Liver (tissue), 9 donors: ENCODE results near the gene ERICH6. TPM values are rescaled to one million over a fixed set of nuclear protein-coding genes. Genes with fewer than 3 reads are reported as not detected.
"Not testable (repeated sequence)": the region's sequence is repeated elsewhere in the genome, so short reads cannot be mapped to it uniquely, and the experiment has no call there.

ENCODE experiments used
- DNase-seq: peaks from one replicate; pipeline ENCODE4 v3.0.0-alpha.2; 2017; ENCODE audit warnings: low spot score
- H3K27ac ChIP-seq, 2 donors: one replicate each; pipeline ENCODE4 v1.7.0; 2013; ENCODE audit warnings: inconsistent platforms in 2 of 2, low read length in 2 of 2, control low read depth in 1 of 2, low read depth in 1 of 2, mild to moderate bottlenecking in 1 of 2
- H3K27me3 ChIP-seq, 4 donors: one replicate each; pipeline versions ENCODE4 v1.6.1 to v1.7.0; 2013; ENCODE audit warnings: low read length in 3 of 4, inconsistent platforms in 1 of 4, mild to moderate bottlenecking in 1 of 4, moderate library complexity in 1 of 4; ENCODE audit not compliant: control insufficient read depth in 4 of 4, insufficient read depth in 4 of 4
- H3K36me3 ChIP-seq, 4 donors: one replicate each; pipeline versions ENCODE4 v1.6.1 to v1.7.0; 2013; ENCODE audit warnings: low read length in 3 of 4, mild to moderate bottlenecking in 3 of 4, low read depth in 1 of 4, moderate library complexity in 1 of 4; ENCODE audit not compliant: control insufficient read depth in 4 of 4, insufficient read depth in 3 of 4
- H3K4me1 ChIP-seq, 4 donors: one replicate each; pipeline versions ENCODE4 v1.6.1 to v1.7.0; 2013; ENCODE audit warnings: low read length in 3 of 4, mild to moderate bottlenecking in 3 of 4, moderate library complexity in 1 of 4; ENCODE audit not compliant: control insufficient read depth in 4 of 4, insufficient read depth in 4 of 4
- H3K4me3 ChIP-seq, 3 donors: one replicate each; pipeline versions ENCODE4 v1.6.1 to v1.7.0; 2013; ENCODE audit warnings: low read length in 3 of 3, control low read depth in 1 of 3, low read depth in 1 of 3, mild to moderate bottlenecking in 1 of 3
- H3K9ac ChIP-seq, 2 donors: one replicate each; pipeline ENCODE4 v1.7.0; 2013; ENCODE audit warnings: low read length in 2 of 2, mild to moderate bottlenecking in 2 of 2, moderate library complexity in 2 of 2, control low read depth in 1 of 2, low read depth in 1 of 2
- H3K9me3 ChIP-seq, 4 donors: one replicate each; pipeline versions ENCODE4 v1.6.1 to v1.7.0; 2013; ENCODE audit warnings: low read length in 3 of 4; ENCODE audit not compliant: control insufficient read depth in 4 of 4
- ATF3 ChIP-seq: IDR thresholded peaks from 2 replicates; pipeline ENCODE4 v1.6.1; 2016; ENCODE audit warnings: antibody characterized with exemption
- EGR1 ChIP-seq, 2 donors: IDR thresholded peaks; 2 replicates each; pipeline ENCODE4 v1.6.1; 2016 to 2018; ENCODE audit warnings: antibody characterized with exemption in 2 of 2, low read depth in 2 of 2
- FOXA1 ChIP-seq: IDR thresholded peaks from 2 replicates; pipeline ENCODE4 v1.6.1; 2016; ENCODE audit warnings: antibody characterized with exemption
- FOXA2 ChIP-seq: IDR thresholded peaks from 2 replicates; pipeline ENCODE4 v1.6.1; 2016; ENCODE audit warnings: antibody characterized with exemption
- GABPA ChIP-seq, 2 donors: IDR thresholded peaks in 1 of 2; conservative IDR thresholded peaks in 1 of 2; 2 replicates each; pipeline ENCODE4 v1.6.1; 2016; ENCODE audit warnings: antibody characterized with exemption in 2 of 2, mild to moderate bottlenecking in 1 of 2, moderate library complexity in 1 of 2
- HNF4A ChIP-seq, 2 donors: conservative IDR thresholded peaks; 2 replicates each; pipeline ENCODE4 v1.6.1; 2016; ENCODE audit warnings: antibody characterized with exemption in 2 of 2, mild to moderate bottlenecking in 2 of 2
- HNF4G ChIP-seq: IDR thresholded peaks from 2 replicates; pipeline ENCODE4 v1.6.1; 2016; ENCODE audit warnings: antibody characterized with exemption
- JUND ChIP-seq, 2 donors: IDR thresholded peaks; 2 replicates each; pipeline ENCODE4 v1.6.1; 2016; ENCODE audit warnings: antibody characterized with exemption in 2 of 2
- MAX ChIP-seq: IDR thresholded peaks from 2 replicates; pipeline ENCODE4 v1.6.1; 2016; ENCODE audit warnings: antibody characterized with exemption
- NR2F2 ChIP-seq: IDR thresholded peaks from 2 replicates; pipeline ENCODE4 v1.6.1; 2016; ENCODE audit warnings: antibody characterized with exemption
- RAD21 ChIP-seq, 2 donors: IDR thresholded peaks; 2 replicates each; pipeline ENCODE4 v1.6.1; 2016; ENCODE audit warnings: antibody characterized with exemption in 2 of 2, mild to moderate bottlenecking in 2 of 2
- REST ChIP-seq: IDR thresholded peaks from 2 replicates; pipeline ENCODE4 v1.6.1; 2016; ENCODE audit warnings: antibody characterized with exemption, mild to moderate bottlenecking
- RXRA ChIP-seq, 2 donors: IDR thresholded peaks; 2 replicates each; pipeline ENCODE4 v1.6.1; 2017 to 2018; ENCODE audit warnings: antibody characterized with exemption in 2 of 2, mild to moderate bottlenecking in 1 of 2
- SP1 ChIP-seq: IDR thresholded peaks from 2 replicates; pipeline ENCODE4 v1.6.1; 2018; ENCODE audit warnings: antibody characterized with exemption, mild to moderate bottlenecking
- TAF1 ChIP-seq: conservative IDR thresholded peaks from 2 replicates; pipeline ENCODE4 v1.6.1; 2016; ENCODE audit warnings: antibody characterized with exemption, mild to moderate bottlenecking
- ZBTB33 ChIP-seq: IDR thresholded peaks from 2 replicates; pipeline ENCODE4 v1.6.1; 2016; ENCODE audit warnings: antibody characterized with exemption
- WGBS: extraction: QIAGEN DNeasy Blood & Tissue Kit; methylation state at CpG from one replicate; pipeline ENCODE4 v1.1.7; 2013; 5-methylcytosine and 5-hydroxymethylcytosine counted together
- polyA plus RNA-seq, 2 donors: library from polyadenylated mRNA; stranded (reverse) in 1 of 2; unstranded in 1 of 2; fragments of 200-250 nt in 1 of 2; fragments of >200 nt in 1 of 2; fragmentation: Nextera tagmentation in 1 of 2; extraction: Ambion mirVana in 1 of 2; gene quantifications; one replicate each; pipeline versions ENCODE4 v1.2.1 to v1.2.3, GENCODE V29; 2013 to 2015
- total RNA-seq, 2 donors: library from RNA; depleted of rRNA; stranded (reverse); fragments of >200 nt; gene quantifications; one replicate each; pipeline ENCODE4 v1.2.3, GENCODE V29; 2014
- donor health status: healthy.
- donor health status: healthy.
- donor health status: healthy.
- donor health status: healthy.
- donor health status: healthy.

The ERICH6 gene
- total and polyA plus RNA-seq, 4 donors = under 0.01 TPM; not detected in 3

- Histone ChIP-seq H3K9me3 (no peaks in the 10 kb centered on the region), H3K9ac (no peak overlapping the region), H3K4me3 (no peak overlapping the region), H3K36me3 (peaks cover 3 to 27% (median 19%) of the 10 kb centered on the region in 4 donors), H3K27ac (no peak overlapping the region), H3K4me1 (no peaks in the 10 kb centered on the region), H3K27me3 (no peaks in the 10 kb centered on the region)
- 98% methylated on average over 1 of the region's 1 CpG for WGBS
- TF ChIP-seq SP1 (no peak), ATF3 (no peak), RAD21 (IDR thresholded peaks at IDR 0.05) (no peak), HNF4G (no peak), FOXA1 (no peak), ZBTB33 (no peak), HNF4A (conservative IDR thresholded peaks at IDR 0.05) (no peak), TAF1 (no peak), FOXA2 (no peak), NR2F2 (no peak), RXRA (IDR thresholded peaks at IDR 0.05) (no peak)
- DNase-seq = no peak
These were observed 79.8 kb downstream of the ERICH6 start for GRCh38 chr3:150623945-150624344.

- H3K36me3 ChIP-seq = peaks cover 3 to 27% (median 18%) of the 10 kb centered on the region in 4 donors
- H3K9me3 ChIP-seq, H3K9ac ChIP-seq, H3K4me1 ChIP-seq, H3K27ac ChIP-seq, DNase-seq, H3K27me3 ChIP-seq, H3K4me3 ChIP-seq: not testable (repeated sequence)
These were observed 80.8 kb downstream of the ERICH6 start for GRCh38 chr3:150622955-150623354.

- H3K4me1 ChIP-seq = peaks cover 0 to 2% (median 0%) of the 10 kb centered on the region in 4 donors
- no peak overlapping the region for H3K4me3 ChIP-seq
- H3K36me3 ChIP-seq = peaks cover 0 to 4% (median 1%) of the 10 kb centered on the region in 4 donors
- DNase-seq = no peak
- no peaks in the 10 kb centered on the region for H3K27me3 ChIP-seq
- 91% methylated on average over 7 of the region's 7 CpGs for WGBS
- no peak overlapping the region for H3K27ac ChIP-seq
- H3K9me3 ChIP-seq = no peaks in the 10 kb centered on the region
- H3K9ac ChIP-seq = no peak overlapping the region
- no peak for TF ChIP-seq RXRA (IDR thresholded peaks at IDR 0.05)
- no peak for TF ChIP-seq GABPA (IDR thresholded peaks at IDR 0.05 in 1 of 2, conservative IDR thresholded peaks at IDR 0.05 in 1 of 2)
- TF ChIP-seq EGR1 (IDR thresholded peaks at IDR 0.05; ENCODE audit: low read depth in 2 of 2) = no peak
- no peak for TF ChIP-seq ZBTB33
- TF ChIP-seq JUND (IDR thresholded peaks at IDR 0.05) = no peak
- no peak for TF ChIP-seq ATF3
- no peak for TF ChIP-seq SP1
- TF ChIP-seq REST = no peak
- TF ChIP-seq FOXA2 = no peak
- TF ChIP-seq MAX = no peak
- no peak for TF ChIP-seq FOXA1
- TF ChIP-seq HNF4A (conservative IDR thresholded peaks at IDR 0.05) = no peak
- no peak for TF ChIP-seq HNF4G
- no peak for TF ChIP-seq TAF1
- no peak for TF ChIP-seq NR2F2
These were observed 83.6 kb downstream of the ERICH6 start for GRCh38 chr3:150620002-150620689.
